PFSK-1 (cell line): ENCODE measurements around the gene TEX13C.

Experiments used
- FOXP2 ChIP-seq: optimal IDR thresholded peaks from 2 replicates; pipeline ENCODE3; 2011; ENCODE audit warnings: borderline replicate concordance, control low read depth, inconsistent platforms; ENCODE audit not compliant: insufficient read depth; ENCODE audit errors: extremely low read length, extremely low read depth
- POLR2AphosphoS5 ChIP-seq: IDR thresholded peaks from 2 replicates; pipeline ENCODE4 v1.6.1; 2012; ENCODE audit warnings: low read depth, mild to moderate bottlenecking, control low read depth, low read length, moderate library complexity
- REST ChIP-seq, 2 experiments: IDR thresholded peaks; 2 replicates each; pipeline versions ENCODE4 v1.6.1 to v1.8.0; 2011 to 2012; ENCODE audit warnings: low read depth in 2 of 2, low read length in 2 of 2, control low read depth in 1 of 2, inconsistent platforms in 1 of 2, mild to moderate bottlenecking in 1 of 2, moderate library complexity in 1 of 2; ENCODE audit not compliant: insufficient read depth in 1 of 2
- SIN3A ChIP-seq: IDR thresholded peaks from 2 replicates; pipeline ENCODE4 v1.6.1; 2012; ENCODE audit warnings: mild to moderate bottlenecking, low read length, moderate library complexity, borderline replicate concordance; ENCODE audit not compliant: insufficient read depth
- TAF1 ChIP-seq: IDR thresholded peaks from 2 replicates; pipeline ENCODE4 v1.6.1; 2012; ENCODE audit warnings: low read length, control low read depth, borderline replicate concordance; ENCODE audit not compliant: insufficient read depth

GRCh38 chrX:125374169-125374568, 54.5 kb downstream of the TEX13C start:
- no peak for TF ChIP-seq REST (IDR thresholded peaks at IDR 0.05; ENCODE audit: insufficient read depth in 1 of 2, low read depth in 2 of 2, low read length in 2 of 2)
- no peak for TF ChIP-seq POLR2AphosphoS5
- TF ChIP-seq TAF1 = no peak
- no peak for TF ChIP-seq SIN3A
- no peak for TF ChIP-seq FOXP2
